ENCODE measurements around the gene KRCC1.

The KRCC1 gene

GRCh38 chr2:88070055-88070454 lies 14.5 kb upstream of the KRCC1 start:
- Histone ChIP-seq H3K4me3 (ENCODE audit: low read depth in 1 of 2, low read length in 1 of 2) (no peak overlapping the region), H3K36me3 (no peaks in the 10 kb centered on the region), H3K4me1 (ENCODE audit: control insufficient read depth in 1 of 2, insufficient read depth in 1 of 2, low read depth in 1 of 2, low read length in 1 of 2) (peaks cover 8% of the 10 kb centered on the region in 2 experiments), H3K27ac (no peak overlapping the region), H3K9me3 (no peaks in the 10 kb centered on the region), H3K27me3 (no peaks in the 10 kb centered on the region)
- TF ChIP-seq, protein P1, sequence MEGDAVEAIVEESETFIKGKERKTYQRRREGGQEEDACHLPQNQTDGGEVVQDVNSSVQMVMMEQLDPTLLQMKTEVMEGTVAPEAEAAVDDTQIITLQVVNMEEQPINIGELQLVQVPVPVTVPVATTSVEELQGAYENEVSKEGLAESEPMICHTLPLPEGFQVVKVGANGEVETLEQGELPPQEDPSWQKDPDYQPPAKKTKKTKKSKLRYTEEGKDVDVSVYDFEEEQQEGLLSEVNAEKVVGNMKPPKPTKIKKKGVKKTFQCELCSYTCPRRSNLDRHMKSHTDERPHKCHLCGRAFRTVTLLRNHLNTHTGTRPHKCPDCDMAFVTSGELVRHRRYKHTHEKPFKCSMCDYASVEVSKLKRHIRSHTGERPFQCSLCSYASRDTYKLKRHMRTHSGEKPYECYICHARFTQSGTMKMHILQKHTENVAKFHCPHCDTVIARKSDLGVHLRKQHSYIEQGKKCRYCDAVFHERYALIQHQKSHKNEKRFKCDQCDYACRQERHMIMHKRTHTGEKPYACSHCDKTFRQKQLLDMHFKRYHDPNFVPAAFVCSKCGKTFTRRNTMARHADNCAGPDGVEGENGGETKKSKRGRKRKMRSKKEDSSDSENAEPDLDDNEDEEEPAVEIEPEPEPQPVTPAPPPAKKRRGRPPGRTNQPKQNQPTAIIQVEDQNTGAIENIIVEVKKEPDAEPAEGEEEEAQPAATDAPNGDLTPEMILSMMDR (IDR thresholded peaks at IDR 0.05), result no peak

GRCh38 chr2:88069117-88069516 lies 13.5 kb upstream of the KRCC1 start:
- H3K36me3 ChIP-seq, result no peaks in the 10 kb centered on the region
- H3K9me3 ChIP-seq, result no peaks in the 10 kb centered on the region
- H3K27ac ChIP-seq, result no peak overlapping the region
- H3K4me3 ChIP-seq (ENCODE audit: low read depth in 1 of 2, low read length in 1 of 2), result no peak overlapping the region
- TF ChIP-seq, protein P1 (IDR thresholded peaks at IDR 0.05), result no peak
- H3K4me1 ChIP-seq (ENCODE audit: control insufficient read depth in 1 of 2, insufficient read depth in 1 of 2, low read depth in 1 of 2, low read length in 1 of 2), result no peaks in the 10 kb centered on the region
- no peaks in the 10 kb centered on the region for H3K27me3 ChIP-seq

GRCh38 chr2:88068044-88068443 lies 12.5 kb upstream of the KRCC1 start:
- no peaks in the 10 kb centered on the region for H3K9me3 ChIP-seq
- H3K36me3 ChIP-seq, result no peaks in the 10 kb centered on the region
- no peak overlapping the region for H3K27ac ChIP-seq
- no peaks in the 10 kb centered on the region for H3K4me1 ChIP-seq (ENCODE audit: control insufficient read depth in 1 of 2, insufficient read depth in 1 of 2, low read depth in 1 of 2, low read length in 1 of 2)
- no peaks in the 10 kb centered on the region for H3K27me3 ChIP-seq
- TF ChIP-seq, protein P1 (IDR thresholded peaks at IDR 0.05), result no peak
- H3K4me3 ChIP-seq (ENCODE audit: low read depth in 1 of 2, low read length in 1 of 2), result no peak overlapping the region

GRCh38 chr2:88067598-88067997 lies 12.0 kb upstream of the KRCC1 start, which contains the start of gene SMYD1:
Gene SMYD1 (plus strand): TSS chr2:88067825. CDS start chr2:88067865, 40 bp downstream.
- Histone ChIP-seq H3K36me3 (no peaks in the 10 kb centered on the region), H3K9me3 (no peaks in the 10 kb centered on the region), H3K4me3 (ENCODE audit: low read depth in 1 of 2, low read length in 1 of 2) (no peak within 1 kb of the TSS), H3K27ac (no peak within 1 kb of the TSS), H3K4me1 (ENCODE audit: control insufficient read depth in 1 of 2, insufficient read depth in 1 of 2, low read depth in 1 of 2, low read length in 1 of 2) (no peaks in the 10 kb centered on the region), H3K27me3 (no peaks in the 10 kb centered on the region)
- TF ChIP-seq, protein P1 (IDR thresholded peaks at IDR 0.05), result no peak

DNA sequence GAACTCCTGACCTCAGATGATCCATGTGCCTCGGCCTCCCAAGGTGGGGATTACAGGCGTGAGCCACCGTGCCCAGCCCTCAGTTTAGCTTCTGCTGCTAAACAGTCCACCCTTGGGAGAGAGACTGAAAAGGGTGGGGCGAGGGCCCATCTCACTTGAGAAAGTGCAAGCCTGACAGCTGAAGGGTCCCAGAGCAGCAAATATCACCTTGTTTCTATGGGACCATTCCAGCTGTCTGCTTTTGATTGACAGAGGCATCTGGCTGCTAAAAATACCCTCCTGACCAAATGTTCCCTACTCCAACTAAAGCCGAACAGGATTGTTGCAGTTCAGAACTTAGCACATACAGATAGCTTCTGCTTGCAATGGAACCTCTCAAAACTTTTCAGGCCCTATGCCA lies 11.6 kb upstream of the KRCC1 start:
- no peak overlapping the region for H3K4me3 ChIP-seq (ENCODE audit: low read depth in 1 of 2, low read length in 1 of 2)
- TF ChIP-seq, protein P1 (IDR thresholded peaks at IDR 0.05), result no peak
- H3K27ac ChIP-seq, result no peak overlapping the region

DNA sequence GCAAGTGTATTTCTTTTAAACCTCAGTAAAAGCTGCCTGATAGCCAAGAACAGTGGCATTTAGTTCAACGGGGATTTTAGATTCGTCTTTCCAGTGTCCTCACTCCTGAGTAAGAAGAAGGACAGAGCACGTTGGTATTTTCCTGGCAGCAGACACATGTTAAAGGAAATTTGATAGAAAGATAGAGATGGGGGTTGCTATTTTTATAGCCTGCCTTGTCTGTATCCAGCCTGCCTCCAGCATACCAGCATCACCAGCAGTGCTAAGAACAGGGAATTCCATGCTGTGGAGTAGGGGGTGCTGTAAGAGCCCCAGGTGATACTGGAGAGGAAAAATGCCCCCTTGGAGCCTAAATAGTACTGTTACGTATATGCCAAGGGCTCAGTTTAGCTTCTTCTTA lies 11.0 kb upstream of the KRCC1 start:
- TF ChIP-seq, protein P1 (IDR thresholded peaks at IDR 0.05), result no peak
- no peak overlapping the region for H3K27ac ChIP-seq
- no peak overlapping the region for H3K4me3 ChIP-seq (ENCODE audit: low read depth in 1 of 2, low read length in 1 of 2)
- no peaks in the 10 kb centered on the region for H3K36me3 ChIP-seq
- H3K27me3 ChIP-seq, result no peaks in the 10 kb centered on the region
- no peaks in the 10 kb centered on the region for H3K9me3 ChIP-seq
- H3K4me1 ChIP-seq (ENCODE audit: control insufficient read depth in 1 of 2, insufficient read depth in 1 of 2, low read depth in 1 of 2, low read length in 1 of 2), result peaks cover 0 to under 1% of the 10 kb centered on the region in 2 experiments

More for the DNA sequence above, 11.6 kb upstream of the KRCC1 start:
- H3K27me3 ChIP-seq, result no peaks in the 10 kb centered on the region
- no peaks in the 10 kb centered on the region for H3K9me3 ChIP-seq
- H3K4me1 ChIP-seq (ENCODE audit: control insufficient read depth in 1 of 2, insufficient read depth in 1 of 2, low read depth in 1 of 2, low read length in 1 of 2), result no peaks in the 10 kb centered on the region
- H3K36me3 ChIP-seq, result no peaks in the 10 kb centered on the region

Data from neutrophil (primary cell).